HEK293T (cell line): Measurements from ENCODE around the gene TRIM24.

Experiments
- CTBP1 ChIP-seq: fragments of 450-650 bp; IDR thresholded peaks from 2 replicates; pipeline ENCODE4 v1.6.1; 2016; ENCODE audit warnings: borderline replicate concordance
- FOXA1 ChIP-seq: fragments of 450-650 bp; IDR thresholded peaks from 2 replicates; pipeline ENCODE4 v1.6.1; 2016; ENCODE audit warnings: mild to moderate bottlenecking
- FOXM1 ChIP-seq: fragments of 450-650 bp; IDR thresholded peaks from 2 replicates; pipeline ENCODE4 v1.6.1; 2017; ENCODE audit warnings: mild to moderate bottlenecking, borderline replicate concordance
- HDGF ChIP-seq: fragments of 450-650 bp; IDR thresholded peaks from 2 replicates; pipeline ENCODE4 v1.6.1; 2017; ENCODE audit warnings: antibody characterized with exemption, borderline replicate concordance
- NFRKB ChIP-seq: fragments of 450-650 bp; IDR thresholded peaks from 2 replicates; pipeline ENCODE4 v1.6.1; 2016; ENCODE audit warnings: mild to moderate bottlenecking, moderate library complexity
- SP1 ChIP-seq: fragments of 450-650 bp; IDR thresholded peaks from 2 replicates; pipeline ENCODE4 v1.6.1; 2017

- TF ChIP-seq SP1, result no peak
- no peak for TF ChIP-seq CTBP1
- TF ChIP-seq HDGF, result no peak
- TF ChIP-seq NFRKB, result no peak
- no peak for TF ChIP-seq FOXA1
- no peak for TF ChIP-seq FOXM1
Observed at GRCh38 chr7:138626846-138627245, 166.8 kb downstream of the TRIM24 start.
